ENCODE data around the gene STH. TPM values are rescaled to one million over a fixed set of nuclear protein-coding genes. Genes with fewer than 3 reads are reported as not detected.
"Not testable (repeated sequence)": the region's sequence is repeated elsewhere in the genome, so short reads cannot be mapped to it uniquely, and the experiment has no call there.

STH gene
- polyA plus RNA-seq, 3 donors from 2014 or later, result not detected

DNA sequence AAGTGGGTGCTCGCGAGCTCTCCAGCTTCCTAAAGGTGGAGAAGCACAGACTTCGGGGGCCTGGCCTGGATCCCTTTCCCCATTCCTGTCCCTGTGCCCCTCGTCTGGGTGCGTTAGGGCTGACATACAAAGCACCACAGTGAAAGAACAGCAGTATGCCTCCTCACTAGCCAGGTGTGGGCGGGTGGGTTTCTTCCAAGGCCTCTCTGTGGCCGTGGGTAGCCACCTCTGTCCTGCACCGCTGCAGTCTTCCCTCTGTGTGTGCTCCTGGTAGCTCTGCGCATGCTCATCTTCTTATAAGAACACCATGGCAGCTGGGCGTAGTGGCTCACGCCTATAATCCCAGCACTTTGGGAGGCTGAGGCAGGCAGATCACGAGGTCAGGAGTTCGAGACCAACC, 1.9 kb upstream of the STH start:
- H3K27ac Mint-ChIP-seq, result no peak overlapping the region

DNA sequence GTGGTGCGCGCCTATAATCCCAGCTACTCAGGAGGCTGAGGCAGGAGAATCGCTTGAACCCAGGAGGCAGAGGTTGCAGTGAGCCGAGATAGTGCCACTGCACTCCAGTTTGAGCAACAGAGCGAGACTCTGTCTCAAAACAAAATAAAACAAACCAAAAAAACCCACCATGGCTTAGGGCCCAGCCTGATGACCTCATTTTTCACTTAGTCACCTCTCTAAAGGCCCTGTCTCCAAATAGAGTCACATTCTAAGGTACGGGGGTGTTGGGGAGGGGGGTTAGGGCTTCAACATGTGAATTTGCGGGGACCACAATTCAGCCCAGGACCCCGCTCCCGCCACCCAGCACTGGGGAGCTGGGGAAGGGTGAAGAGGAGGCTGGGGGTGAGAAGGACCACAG, 1.4 kb upstream of the STH start:
- H3K4me1 Mint-ChIP-seq, result peaks cover 0 to 2% of the 10 kb centered on the region in 2 donors
- H3K36me3 Mint-ChIP-seq, result no peaks in the 10 kb centered on the region
- DNase-seq, result no peak
- H3K27me3 Mint-ChIP-seq (ENCODE audit: low read depth in 3 of 3), result no peaks in the 10 kb centered on the region
- H3K4me3 Mint-ChIP-seq, result no peak overlapping the region
- H3K27ac Mint-ChIP-seq, result no peak overlapping the region
- no peaks in the 10 kb centered on the region for H3K9me3 Mint-ChIP-seq

More for the DNA sequence above, 1.9 kb upstream of the STH start:
- Mint-ChIP-seq H3K4me1 (no peaks in the 10 kb centered on the region), H3K36me3 (no peaks in the 10 kb centered on the region), H3K27me3 (ENCODE audit: low read depth in 3 of 3) (no peaks in the 10 kb centered on the region), H3K9me3 (no peaks in the 10 kb centered on the region), H3K4me3 (no peak overlapping the region)
- DNase-seq, result no peak

DNA sequence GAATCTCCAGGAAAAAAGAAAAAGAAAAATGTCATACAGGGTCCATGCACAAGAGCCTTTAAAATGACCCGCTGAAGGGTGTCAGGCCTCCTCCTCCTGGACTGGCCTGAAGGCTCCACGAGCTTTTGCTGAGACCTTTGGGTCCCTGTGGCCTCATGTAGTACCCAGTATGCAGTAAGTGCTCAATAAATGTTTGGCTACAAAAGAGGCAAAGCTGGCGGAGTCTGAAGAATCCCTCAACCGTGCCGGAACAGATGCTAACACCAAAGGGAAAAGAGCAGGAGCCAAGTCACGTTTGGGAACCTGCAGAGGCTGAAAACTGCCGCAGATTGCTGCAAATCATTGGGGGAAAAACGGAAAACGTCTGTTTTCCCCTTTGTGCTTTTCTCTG, 845 bp downstream of the STH start:
- Mint-ChIP-seq H3K27me3 (ENCODE audit: low read depth in 3 of 3) (no peaks in the 10 kb centered on the region), H3K36me3 (no peaks in the 10 kb centered on the region), H3K4me3 (no peak overlapping the region), H3K9me3 (no peaks in the 10 kb centered on the region), H3K27ac (no peak overlapping the region), H3K4me1 (peaks cover 14 to 21% of the 10 kb centered on the region in 2 donors)
- DNase-seq, result no peak

DNA sequence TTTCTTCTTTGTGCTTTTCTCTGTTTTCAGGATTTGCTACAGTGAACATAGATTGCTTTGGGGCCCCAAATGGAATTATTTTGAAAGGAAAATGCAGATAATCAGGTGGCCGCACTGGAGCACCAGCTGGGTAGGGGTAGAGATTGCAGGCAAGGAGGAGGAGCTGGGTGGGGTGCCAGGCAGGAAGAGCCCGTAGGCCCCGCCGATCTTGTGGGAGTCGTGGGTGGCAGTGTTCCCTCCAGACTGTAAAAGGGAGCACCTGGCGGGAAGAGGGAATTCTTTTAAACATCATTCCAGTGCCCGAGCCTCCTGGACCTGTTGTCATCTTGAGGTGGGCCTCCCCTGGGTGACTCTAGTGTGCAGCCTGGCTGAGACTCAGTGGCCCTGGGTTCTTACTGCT, 1.2 kb downstream of the STH start:
- no peak overlapping the region for H3K27ac Mint-ChIP-seq
- H3K9me3 Mint-ChIP-seq, result no peaks in the 10 kb centered on the region
- H3K4me3 Mint-ChIP-seq, result no peak overlapping the region
- DNase-seq, result no peak
- H3K4me1 Mint-ChIP-seq, result peaks cover 14 to 21% of the 10 kb centered on the region in 2 donors
- no peaks in the 10 kb centered on the region for H3K27me3 Mint-ChIP-seq (ENCODE audit: low read depth in 3 of 3)
- no peaks in the 10 kb centered on the region for H3K36me3 Mint-ChIP-seq

DNA sequence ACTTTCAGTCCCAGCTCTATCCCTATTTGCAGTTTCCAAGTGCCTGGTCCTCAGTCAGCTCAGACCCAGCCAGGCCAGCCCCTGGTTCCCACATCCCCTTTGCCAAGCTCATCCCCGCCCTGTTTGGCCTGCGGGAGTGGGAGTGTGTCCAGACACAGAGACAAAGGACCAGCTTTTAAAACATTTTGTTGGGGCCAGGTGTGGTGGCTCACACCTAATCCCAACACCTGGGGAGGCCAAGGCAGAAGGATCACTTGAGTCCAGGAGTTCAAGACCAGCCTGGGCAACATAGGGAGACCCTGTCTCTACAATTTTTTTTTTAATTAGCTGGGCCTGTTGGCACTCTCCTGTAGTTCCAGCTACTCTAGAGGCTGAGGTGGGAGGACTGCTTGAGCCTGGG, 1.7 kb downstream of the STH start:
- DNase-seq, result no peak
- H3K27me3 Mint-ChIP-seq (ENCODE audit: low read depth in 3 of 3), result peaks cover 0 to under 1% (median 0%) of the 10 kb centered on the region in 3 donors
- no peak overlapping the region for H3K4me3 Mint-ChIP-seq
- no peaks in the 10 kb centered on the region for H3K9me3 Mint-ChIP-seq
- H3K4me1 Mint-ChIP-seq, result peaks cover 14 to 21% of the 10 kb centered on the region in 2 donors
- no peak overlapping the region for H3K27ac Mint-ChIP-seq
- no peaks in the 10 kb centered on the region for H3K36me3 Mint-ChIP-seq

DNA sequence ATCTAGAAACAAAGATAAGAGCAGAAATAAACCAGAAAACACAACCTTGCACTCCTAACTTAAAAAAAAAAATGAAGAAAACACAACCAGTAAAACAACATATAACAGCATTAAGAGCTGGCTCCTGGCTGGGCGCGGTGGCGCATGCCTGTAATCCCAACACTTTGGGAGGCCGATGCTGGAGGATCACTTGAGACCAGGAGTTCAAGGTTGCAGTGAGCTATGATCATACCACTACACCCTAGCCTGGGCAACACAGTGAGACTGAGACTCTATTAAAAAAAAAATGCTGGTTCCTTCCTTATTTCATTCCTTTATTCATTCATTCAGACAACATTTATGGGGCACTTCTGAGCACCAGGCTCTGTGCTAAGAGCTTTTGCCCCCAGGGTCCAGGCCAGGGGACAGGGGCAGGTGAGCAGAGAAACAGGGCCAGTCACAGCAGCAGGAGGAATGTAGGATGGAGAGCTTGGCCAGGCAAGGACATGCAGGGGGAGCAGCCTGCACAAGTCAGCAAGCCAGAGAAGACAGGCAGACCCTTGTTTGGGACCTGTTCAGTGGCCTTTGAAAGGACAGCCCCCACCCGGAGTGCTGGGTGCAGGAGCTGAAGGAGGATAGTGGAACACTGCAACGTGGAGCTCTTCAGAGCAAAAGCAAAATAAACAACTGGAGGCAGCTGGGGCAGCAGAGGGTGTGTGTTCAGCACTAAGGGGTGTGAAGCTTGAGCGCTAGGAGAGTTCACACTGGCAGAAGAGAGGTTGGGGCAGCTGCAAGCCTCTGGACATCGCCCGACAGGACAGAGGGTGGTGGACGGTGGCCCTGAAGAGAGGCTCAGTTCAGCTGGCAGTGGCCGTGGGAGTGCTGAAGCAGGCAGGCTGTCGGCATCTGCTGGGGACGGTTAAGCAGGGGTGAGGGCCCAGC, 2.6 kb downstream of the STH start:
- no peaks in the 10 kb centered on the region for H3K36me3 Mint-ChIP-seq
- peaks cover 16 to 21% of the 10 kb centered on the region in 2 donors for H3K4me1 Mint-ChIP-seq
- no peak for DNase-seq
- H3K9me3 Mint-ChIP-seq, result no peaks in the 10 kb centered on the region
- H3K4me3 Mint-ChIP-seq, result no peak overlapping the region
- peaks cover 0 to 2% (median 0%) of the 10 kb centered on the region in 3 donors for H3K27me3 Mint-ChIP-seq (ENCODE audit: low read depth in 3 of 3)
- peak overlapping the region in 1 of 6 donors; percentile 55 for H3K27ac Mint-ChIP-seq

DNA sequence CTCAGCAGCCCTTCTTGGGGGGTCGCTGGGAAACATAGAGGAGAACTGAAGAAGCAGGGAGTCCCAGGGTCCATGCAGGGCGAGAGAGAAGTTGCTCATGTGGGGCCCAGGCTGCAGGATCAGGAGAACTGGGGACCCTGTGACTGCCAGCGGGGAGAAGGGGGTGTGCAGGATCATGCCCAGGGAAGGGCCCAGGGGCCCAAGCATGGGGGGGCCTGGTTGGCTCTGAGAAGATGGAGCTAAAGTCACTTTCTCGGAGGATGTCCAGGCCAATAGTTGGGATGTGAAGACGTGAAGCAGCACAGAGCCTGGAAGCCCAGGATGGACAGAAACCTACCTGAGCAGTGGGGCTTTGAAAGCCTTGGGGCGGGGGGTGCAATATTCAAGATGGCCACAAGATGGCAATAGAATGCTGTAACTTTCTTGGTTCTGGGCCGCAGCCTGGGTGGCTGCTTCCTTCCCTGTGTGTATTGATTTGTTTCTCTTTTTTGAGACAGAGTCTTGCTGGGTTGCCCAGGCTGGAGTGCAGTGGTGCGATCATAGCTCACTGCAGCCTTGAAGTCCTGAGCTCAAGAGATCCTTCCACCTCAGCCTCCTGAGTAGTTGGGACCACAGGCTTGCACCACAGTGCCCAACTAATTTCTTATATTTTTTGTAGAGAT, 3.4 kb downstream of the STH start:
- H3K27ac Mint-ChIP-seq, result peak overlapping the region in 2 of 6 donors; percentile 30 to 34

DNA sequence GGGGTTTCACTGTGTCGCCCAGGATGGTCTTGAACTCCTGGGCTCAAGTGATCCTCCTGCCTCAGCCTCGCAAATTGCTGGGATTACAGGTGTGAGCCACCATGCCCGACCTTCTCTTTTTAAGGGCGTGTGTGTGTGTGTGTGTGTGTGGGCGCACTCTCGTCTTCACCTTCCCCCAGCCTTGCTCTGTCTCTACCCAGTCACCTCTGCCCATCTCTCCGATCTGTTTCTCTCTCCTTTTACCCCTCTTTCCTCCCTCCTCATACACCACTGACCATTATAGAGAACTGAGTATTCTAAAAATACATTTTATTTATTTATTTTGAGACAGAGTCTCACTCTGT, 3.9 kb downstream of the STH start:
- H3K9me3 Mint-ChIP-seq, result no peaks in the 10 kb centered on the region
- peaks cover 0 to 2% (median 0%) of the 10 kb centered on the region in 3 donors for H3K27me3 Mint-ChIP-seq (ENCODE audit: low read depth in 3 of 3)
- H3K4me1 Mint-ChIP-seq, result peaks cover 16 to 21% of the 10 kb centered on the region in 2 donors
- no peaks in the 10 kb centered on the region for H3K36me3 Mint-ChIP-seq
- no peak overlapping the region for H3K4me3 Mint-ChIP-seq
- DNase-seq, result no peak
- H3K27ac Mint-ChIP-seq, result peak overlapping the region in 3 of 6 donors; percentile 30 to 42 (median 34)

More for the DNA sequence above, 3.4 kb downstream of the STH start:
- Mint-ChIP-seq H3K36me3 (no peaks in the 10 kb centered on the region), H3K9me3 (no peaks in the 10 kb centered on the region), H3K4me1 (peaks cover 16 to 21% of the 10 kb centered on the region in 2 donors), H3K4me3 (no peak overlapping the region), H3K27me3 (ENCODE audit: low read depth in 3 of 3) (peaks cover 0 to 2% (median 0%) of the 10 kb centered on the region in 3 donors)
- DNase-seq, result peak; percentile 64 to 74 (median 68)

DNA sequence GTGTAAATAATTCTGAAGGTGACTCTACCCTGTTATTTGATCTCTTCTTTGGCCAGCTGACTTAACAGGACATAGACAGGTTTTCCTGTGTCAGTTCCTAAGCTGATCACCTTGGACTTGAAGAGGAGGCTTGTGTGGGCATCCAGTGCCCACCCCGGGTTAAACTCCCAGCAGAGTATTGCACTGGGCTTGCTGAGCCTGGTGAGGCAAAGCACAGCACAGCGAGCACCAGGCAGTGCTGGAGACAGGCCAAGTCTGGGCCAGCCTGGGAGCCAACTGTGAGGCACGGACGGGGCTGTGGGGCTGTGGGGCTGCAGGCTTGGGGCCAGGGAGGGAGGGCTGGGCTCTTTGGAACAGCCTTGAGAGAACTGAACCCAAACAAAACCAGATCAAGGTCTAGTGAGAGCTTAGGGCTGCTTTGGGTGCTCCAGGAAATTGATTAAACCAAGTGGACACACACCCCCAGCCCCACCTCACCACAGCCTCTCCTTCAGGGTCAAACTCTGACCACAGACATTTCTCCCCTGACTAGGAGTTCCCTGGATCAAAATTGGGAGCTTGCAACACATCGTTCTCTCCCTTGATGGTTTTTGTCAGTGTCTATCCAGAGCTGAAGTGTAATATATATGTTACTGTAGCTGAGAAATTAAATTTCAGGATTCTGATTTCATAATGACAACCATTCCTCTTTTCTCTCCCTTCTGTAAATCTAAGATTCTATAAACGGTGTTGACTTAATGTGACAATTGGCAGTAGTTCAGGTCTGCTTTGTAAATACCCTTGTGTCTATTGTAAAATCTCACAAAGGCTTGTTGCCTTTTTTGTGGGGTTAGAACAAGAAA, 5.1 kb downstream of the STH start:
- Mint-ChIP-seq H3K4me1 (peaks cover 16 to 21% of the 10 kb centered on the region in 2 donors), H3K9me3 (no peaks in the 10 kb centered on the region), H3K36me3 (no peaks in the 10 kb centered on the region), H3K27ac (peak overlapping the region in 3 of 6 donors; percentile 20 to 42 (median 26)), H3K27me3 (ENCODE audit: low read depth in 3 of 3) (peaks cover 0 to 2% (median 0%) of the 10 kb centered on the region in 3 donors), H3K4me3 (no peak overlapping the region)
- no peak for DNase-seq

DNA sequence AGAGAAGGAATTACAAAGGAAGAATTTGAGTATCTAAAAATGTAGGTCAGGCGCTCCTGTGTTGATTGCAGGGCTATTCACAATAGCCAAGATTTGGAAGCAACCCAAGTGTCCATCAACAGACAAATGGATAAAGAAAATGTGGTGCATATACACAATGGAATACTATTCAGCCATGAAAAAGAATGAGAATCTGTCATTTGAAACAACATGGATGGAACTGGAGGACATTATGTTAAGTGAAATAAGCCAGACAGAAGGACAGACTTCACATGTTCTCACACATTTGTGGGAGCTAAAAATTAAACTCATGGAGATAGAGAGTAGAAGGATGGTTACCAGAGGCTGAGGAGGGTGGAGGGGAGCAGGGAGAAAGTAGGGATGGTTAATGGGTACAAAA, 7.0 kb downstream of the STH start:
- peak overlapping the region in 1 of 6 donors; percentile 71 for H3K27ac Mint-ChIP-seq
- H3K36me3 Mint-ChIP-seq; H3K9me3 Mint-ChIP-seq; DNase-seq; H3K27me3 Mint-ChIP-seq (ENCODE audit: low read depth in 3 of 3); H3K4me3 Mint-ChIP-seq: not testable (repeated sequence)
- peaks cover 16 to 21% of the 10 kb centered on the region in 2 donors for H3K4me1 Mint-ChIP-seq

DNA sequence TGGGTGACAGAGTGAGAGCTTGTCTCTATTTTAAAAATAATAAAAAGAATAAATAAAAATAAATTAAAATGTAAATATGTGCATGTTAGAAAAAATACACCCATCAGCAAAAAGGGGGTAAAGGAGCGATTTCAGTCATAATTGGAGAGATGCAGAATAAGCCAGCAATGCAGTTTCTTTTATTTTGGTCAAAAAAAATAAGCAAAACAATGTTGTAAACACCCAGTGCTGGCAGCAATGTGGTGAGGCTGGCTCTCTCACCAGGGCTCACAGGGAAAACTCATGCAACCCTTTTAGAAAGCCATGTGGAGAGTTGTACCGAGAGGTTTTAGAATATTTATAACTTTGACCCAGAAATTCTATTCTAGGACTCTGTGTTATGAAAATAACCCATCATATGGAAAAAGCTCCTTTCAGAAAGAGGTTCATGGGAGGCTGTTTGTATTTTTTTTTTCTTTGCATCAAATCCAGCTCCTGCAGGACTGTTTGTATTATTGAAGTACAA, 8.5 kb downstream of the STH start:
- peaks cover 0 to 2% (median under 1%) of the 10 kb centered on the region in 3 donors for H3K27me3 Mint-ChIP-seq (ENCODE audit: low read depth in 3 of 3)
- H3K9me3 Mint-ChIP-seq, result no peaks in the 10 kb centered on the region
- H3K4me1 Mint-ChIP-seq, result peaks cover 15 to 21% of the 10 kb centered on the region in 2 donors
- H3K27ac Mint-ChIP-seq, result no peak overlapping the region
- no peak for DNase-seq
- H3K4me3 Mint-ChIP-seq, result no peak overlapping the region
- H3K36me3 Mint-ChIP-seq, result no peaks in the 10 kb centered on the region

DNA sequence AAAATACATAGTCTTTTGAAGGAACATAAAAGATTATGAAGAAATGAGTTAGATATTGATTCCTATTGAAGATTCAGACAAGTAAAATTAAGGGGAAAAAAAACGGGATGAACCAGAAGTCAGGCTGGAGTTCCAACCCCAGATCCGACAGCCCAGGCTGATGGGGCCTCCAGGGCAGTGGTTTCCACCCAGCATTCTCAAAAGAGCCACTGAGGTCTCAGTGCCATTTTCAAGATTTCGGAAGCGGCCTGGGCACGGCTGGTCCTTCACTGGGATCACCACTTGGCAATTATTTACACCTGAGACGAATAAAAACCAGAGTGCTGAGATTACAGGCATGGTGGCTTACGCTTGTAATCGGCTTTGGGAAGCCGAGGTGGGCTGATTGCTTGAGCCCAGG, 9.5 kb downstream of the STH start:
- H3K9me3 Mint-ChIP-seq, result no peaks in the 10 kb centered on the region
- DNase-seq, result no peak
- H3K36me3 Mint-ChIP-seq, result no peaks in the 10 kb centered on the region
- no peak overlapping the region for H3K4me3 Mint-ChIP-seq
- H3K27ac Mint-ChIP-seq, result no peak overlapping the region
- H3K27me3 Mint-ChIP-seq (ENCODE audit: low read depth in 3 of 3), result peaks cover 0 to 4% (median 2%) of the 10 kb centered on the region in 3 donors
- H3K4me1 Mint-ChIP-seq, result peaks cover 9 to 12% of the 10 kb centered on the region in 2 donors

DNA sequence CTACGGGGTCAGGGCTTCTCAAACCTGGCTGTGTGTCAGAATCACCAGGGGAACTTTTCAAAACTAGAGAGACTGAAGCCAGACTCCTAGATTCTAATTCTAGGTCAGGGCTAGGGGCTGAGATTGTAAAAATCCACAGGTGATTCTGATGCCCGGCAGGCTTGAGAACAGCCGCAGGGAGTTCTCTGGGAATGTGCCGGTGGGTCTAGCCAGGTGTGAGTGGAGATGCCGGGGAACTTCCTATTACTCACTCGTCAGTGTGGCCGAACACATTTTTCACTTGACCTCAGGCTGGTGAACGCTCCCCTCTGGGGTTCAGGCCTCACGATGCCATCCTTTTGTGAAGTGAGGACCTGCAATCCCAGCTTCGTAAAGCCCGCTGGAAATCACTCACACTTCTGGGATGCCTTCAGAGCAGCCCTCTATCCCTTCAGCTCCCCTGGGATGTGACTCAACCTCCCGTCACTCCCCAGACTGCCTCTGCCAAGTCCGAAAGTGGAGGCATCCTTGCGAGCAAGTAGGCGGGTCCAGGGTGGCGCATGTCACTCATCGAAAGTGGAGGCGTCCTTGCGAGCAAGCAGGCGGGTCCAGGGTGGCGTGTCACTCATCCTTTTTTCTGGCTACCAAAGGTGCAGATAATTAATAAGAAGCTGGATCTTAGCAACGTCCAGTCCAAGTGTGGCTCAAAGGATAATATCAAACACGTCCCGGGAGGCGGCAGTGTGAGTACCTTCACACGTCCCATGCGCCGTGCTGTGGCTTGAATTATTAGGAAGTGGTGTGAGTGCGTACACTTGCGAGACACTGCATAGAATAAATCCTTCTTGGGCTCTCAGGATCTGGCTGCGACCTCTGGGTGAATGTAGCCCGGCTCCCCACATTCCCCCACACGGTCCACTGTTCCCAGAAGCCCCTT, 10.9 kb downstream of the STH start:
- Mint-ChIP-seq H3K9me3 (no peaks in the 10 kb centered on the region), H3K4me1 (peaks cover 0 to 2% of the 10 kb centered on the region in 2 donors), H3K27ac (no peak overlapping the region), H3K36me3 (no peaks in the 10 kb centered on the region), H3K27me3 (ENCODE audit: low read depth in 3 of 3) (peaks cover 2 to 4% (median 2%) of the 10 kb centered on the region in 3 donors), H3K4me3 (no peak overlapping the region)
- no peak for DNase-seq

All from immature natural killer cell (primary cell).